GM18498 (cell line): Measurements from ENCODE around the gene CUL5.
"Not testable (repeated sequence)": the region's sequence is repeated elsewhere in the genome, so short reads cannot be mapped to it uniquely, and the experiment has no call there.

Experiments
- ATAC-seq: cut with Tn5 transposase; IDR thresholded peaks from one replicate; pipeline ENCODE4 v1.9.1; 2021; ENCODE audit warnings: mild to moderate bottlenecking, moderate library complexity; ENCODE audit not compliant: unreplicated experiment

Gene CUL5

DNA sequence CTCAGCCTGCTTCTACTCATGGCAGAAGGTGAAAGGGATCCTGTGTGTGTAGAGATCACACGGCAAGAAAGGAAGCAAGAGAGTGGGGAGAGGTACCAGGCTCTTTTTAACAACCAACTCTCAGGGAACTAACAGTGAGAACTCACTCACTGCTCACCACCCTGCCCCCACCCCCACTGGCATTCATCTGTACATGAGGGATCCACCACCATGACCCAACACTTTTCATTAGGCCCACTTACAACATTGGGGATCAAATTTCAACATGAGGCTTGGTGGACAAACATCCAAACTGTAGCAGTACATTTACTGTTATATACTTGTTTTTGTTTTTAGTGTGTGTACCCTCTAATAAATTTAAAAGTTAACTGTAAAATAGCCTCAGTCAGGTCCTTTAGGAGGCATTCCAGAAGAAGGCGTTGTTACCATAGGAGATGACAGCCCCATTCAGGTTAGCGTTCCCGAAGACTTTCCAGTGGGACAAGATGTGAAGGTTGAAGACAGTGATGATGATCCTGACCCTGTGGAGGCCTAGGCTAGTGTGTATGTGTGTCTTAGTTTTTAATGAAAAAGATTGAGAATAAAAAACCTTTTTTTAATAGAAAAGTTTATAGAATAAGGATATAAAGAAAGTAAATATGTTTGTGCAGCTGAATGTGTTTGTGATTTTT, 11.3 kb downstream of the CUL5 start:
- no peak for ATAC-seq

DNA sequence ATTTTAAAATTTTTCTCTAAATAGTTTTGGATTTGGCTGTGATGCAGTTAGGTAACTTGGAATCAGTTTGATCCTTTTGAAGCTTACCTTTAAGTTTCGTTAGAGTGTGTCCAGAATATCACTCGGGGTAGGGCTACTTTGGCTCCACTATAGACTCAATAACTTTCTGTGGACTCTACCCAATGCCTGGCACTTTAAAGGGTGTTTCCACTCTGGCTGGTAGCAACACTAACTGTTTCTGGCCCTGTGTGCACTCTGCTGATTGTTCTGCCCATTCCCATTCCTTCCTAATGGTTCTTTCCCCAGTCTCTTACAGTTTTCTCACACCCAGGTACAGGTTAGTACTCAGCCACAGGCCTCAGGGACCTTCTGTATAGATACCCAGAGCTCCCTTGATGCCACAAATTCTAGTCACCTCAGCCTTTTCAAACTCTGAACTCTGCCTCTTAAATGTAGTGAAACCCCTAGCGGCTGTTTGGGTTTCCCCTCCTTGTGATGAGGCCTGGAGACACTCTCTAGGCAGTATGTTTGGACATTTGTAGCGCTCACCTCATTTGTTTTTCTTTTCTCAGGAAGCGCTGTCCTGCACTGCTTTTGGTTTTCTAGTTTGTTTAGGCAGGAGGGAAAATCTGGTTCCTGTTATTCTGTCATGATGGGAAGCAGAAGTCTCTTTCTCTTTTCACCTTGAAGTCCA, 16.8 kb downstream of the CUL5 start:
- ATAC-seq, result peak; percentile 94

DNA sequence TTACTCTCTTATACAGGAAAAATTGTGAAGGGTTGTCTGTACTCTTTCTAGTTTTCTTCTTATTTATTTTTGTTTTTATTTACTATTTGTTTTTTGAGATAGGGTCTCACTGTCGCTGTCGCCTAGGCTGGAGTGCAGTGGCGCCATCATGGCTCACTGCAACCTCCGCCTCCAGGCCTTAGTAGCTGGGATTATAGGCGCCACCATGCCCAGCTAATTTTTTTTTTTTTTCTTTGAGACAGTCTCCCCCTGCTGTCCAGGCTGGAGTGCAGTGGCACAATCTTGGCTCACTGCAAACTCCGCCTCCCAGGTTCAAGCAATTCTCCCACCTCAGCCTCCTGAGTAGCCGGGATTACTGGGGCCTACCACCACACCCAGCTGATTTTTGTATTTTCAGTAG, 18.4 kb downstream of the CUL5 start:
- no peak for ATAC-seq

GRCh38 chr11:108028822-108029441, 20.2 kb downstream of the CUL5 start:
- ATAC-seq, result not testable (repeated sequence)

DNA sequence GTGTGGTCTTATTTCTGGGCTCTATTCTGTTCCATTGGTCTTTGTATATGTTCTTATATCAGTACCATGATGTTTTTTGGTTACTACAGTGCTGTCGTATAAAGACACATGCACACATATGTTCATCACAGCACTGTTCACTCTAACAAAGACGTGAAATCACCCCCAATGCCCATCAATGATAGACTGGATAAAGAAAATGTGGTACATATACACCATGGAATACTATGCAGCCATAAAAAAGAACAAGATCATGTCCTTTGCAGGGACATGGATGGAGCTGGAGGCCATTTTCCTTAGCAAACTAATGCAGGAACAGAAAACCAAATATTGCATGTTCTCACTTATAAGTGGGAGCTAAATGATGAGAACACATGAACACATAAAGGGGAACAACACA, 22.9 kb downstream of the CUL5 start:
- not testable (repeated sequence) for ATAC-seq

- ATAC-seq, result no peak
Observed at GRCh38 chr11:108032800-108033199, 24.1 kb downstream of the CUL5 start.

DNA sequence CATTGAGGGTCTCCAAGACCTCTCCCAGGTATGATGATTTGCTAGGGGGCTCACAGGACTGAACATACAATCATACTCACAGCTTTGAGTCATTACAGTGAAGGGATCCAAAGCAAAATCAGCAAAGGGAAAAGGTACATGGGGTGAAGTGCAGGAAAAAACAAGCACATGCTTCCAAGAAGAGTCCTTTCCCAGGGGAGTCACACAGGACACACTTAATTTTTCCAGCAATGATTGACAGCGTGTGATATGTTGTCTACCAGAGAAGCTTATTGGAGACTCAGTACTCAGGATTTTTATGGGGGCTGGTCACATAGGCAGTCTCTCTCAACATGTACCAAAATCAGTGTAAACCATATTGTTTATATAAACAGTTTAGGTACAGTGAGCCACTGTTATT, 25.3 kb downstream of the CUL5 start:
- no peak for ATAC-seq

GRCh38 chr11:108034952-108035351, 26.3 kb downstream of the CUL5 start:
- ATAC-seq, result no peak

- ATAC-seq, result no peak
Observed at GRCh38 chr11:108035690-108036089, 27.0 kb downstream of the CUL5 start.

DNA sequence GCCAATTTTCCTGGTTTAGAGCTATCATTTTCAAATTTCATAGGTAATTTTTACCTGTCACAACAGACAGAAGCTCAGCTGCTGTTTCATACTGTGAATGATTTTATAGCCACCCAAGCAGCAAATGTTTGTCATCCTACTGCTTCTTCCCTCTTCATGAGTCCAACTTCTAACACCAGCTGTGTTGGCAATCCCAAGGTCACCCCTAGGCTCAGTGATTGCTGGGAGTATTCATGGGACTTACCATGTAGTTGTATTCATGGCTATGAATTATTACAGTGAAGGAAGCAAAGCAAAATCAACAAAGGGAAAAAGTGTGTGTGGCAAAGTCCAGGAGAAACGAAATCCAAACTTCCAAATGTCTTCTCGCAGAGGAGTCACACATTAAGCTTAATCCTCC, 28.5 kb downstream of the CUL5 start:
- no peak for ATAC-seq

- ATAC-seq, result no peak
Observed at GRCh38 chr11:108037636-108038035, 28.9 kb downstream of the CUL5 start.

DNA sequence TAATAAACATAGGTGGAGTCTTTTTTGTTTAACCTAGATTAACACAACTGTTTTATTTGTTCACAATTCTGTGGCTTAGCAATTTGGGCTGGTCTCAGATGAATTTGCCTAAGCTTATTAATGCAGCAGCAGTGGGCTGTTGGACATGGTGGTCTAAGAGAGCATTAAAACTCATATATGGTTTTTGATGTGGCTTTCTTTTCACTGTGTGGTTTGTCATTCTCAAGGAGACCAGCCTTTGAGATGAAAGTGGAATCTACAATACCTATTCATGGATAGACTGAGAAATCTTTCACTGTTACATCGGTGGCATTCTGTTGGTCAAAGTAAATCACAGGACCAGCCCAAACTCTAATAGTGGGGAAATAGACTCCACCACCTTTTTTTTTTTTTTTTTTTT, 39.6 kb downstream of the CUL5 start:
- no peak for ATAC-seq

- no peak for ATAC-seq
Observed at GRCh38 chr11:108062336-108062735, 53.6 kb downstream of the CUL5 start.

DNA sequence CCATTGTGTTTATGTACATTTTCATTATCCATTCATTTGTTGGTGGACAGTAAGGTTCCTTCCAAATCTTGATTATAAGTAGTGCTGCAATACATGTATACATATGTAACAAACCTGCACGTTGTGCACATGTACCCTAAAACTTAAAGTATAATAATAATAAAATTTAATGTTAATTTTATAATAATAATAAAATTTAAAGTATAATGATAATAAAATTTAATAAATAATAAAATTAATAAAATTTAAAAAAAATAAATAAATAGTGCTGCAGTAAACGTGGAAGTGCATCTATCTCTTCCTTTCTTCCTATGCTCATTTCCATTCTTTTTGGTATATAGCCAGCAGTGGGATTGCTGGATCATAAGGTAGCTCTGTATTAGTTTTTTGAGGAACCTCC, 54.7 kb downstream of the CUL5 start:
- no peak for ATAC-seq

DNA sequence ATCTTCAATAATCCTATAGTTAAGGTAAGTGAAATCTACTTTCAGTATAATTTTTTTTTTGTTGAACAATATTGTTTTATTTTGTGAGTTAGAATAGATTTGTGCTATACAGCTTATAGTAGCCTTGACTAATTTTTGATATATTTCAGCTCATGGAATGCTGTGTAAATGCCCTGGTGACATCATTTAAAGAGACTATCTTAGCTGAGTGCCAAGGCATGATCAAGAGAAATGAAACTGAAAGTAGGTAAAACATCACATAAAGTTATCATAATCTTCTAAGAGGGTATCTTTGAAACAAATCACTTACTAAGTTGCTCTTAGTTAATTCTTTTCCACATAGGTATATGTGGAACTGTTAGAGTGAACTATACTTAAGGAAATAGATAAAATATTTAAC, 61.2 kb downstream of the CUL5 start:
- ATAC-seq, result peak; percentile 64

DNA sequence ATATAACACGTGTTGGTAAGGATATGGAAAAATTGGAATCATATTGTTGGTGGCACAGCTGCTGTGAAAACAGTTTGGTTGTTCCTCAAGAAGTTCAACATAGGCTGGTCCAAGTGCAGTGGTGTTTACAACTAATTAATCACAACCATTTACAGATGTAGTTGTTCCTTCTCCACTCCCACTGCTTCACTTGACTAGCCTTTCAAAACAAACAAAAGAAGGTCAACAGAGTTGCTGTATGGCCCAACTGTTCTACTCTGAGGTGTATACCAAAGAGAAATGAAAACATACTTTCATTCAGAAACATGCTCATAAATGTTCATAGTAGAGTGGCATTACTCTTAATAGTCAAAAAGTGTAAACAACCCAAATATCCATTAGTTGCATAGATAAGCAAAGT, 76.1 kb downstream of the CUL5 start:
- no peak for ATAC-seq

- ATAC-seq, result no peak
Observed at GRCh38 chr11:108085672-108086071, 77.0 kb downstream of the CUL5 start.

GRCh38 chr11:108092134-108092533, 83.4 kb downstream of the CUL5 start:
- ATAC-seq, result no peak

GRCh38 chr11:108093128-108093904, 84.6 kb downstream of the CUL5 start:
- ATAC-seq, result no peak

- ATAC-seq, result no peak
Observed at GRCh38 chr11:108097179-108097578, 88.5 kb downstream of the CUL5 start.

GRCh38 chr11:108101090-108101775, 92.5 kb downstream of the CUL5 start:
- ATAC-seq, result no peak
